22Rv1 (cell line): ENCODE measurements around the gene DMD.

ENCODE experiments used
- ZFX ChIP-seq: fragments of 450-650 bp; IDR thresholded peaks from 2 replicates; pipeline ENCODE4 v1.6.1; 2017; ENCODE audit warnings: antibody characterized with exemption, borderline replicate concordance
- TF ChIP-seq, protein P1 (sequence below): fragments of 450-650 bp; IDR thresholded peaks from 2 replicates; pipeline ENCODE4 v1.5.1; 2017; ENCODE audit warnings: mild to moderate bottlenecking

- TF ChIP-seq, protein P1, sequence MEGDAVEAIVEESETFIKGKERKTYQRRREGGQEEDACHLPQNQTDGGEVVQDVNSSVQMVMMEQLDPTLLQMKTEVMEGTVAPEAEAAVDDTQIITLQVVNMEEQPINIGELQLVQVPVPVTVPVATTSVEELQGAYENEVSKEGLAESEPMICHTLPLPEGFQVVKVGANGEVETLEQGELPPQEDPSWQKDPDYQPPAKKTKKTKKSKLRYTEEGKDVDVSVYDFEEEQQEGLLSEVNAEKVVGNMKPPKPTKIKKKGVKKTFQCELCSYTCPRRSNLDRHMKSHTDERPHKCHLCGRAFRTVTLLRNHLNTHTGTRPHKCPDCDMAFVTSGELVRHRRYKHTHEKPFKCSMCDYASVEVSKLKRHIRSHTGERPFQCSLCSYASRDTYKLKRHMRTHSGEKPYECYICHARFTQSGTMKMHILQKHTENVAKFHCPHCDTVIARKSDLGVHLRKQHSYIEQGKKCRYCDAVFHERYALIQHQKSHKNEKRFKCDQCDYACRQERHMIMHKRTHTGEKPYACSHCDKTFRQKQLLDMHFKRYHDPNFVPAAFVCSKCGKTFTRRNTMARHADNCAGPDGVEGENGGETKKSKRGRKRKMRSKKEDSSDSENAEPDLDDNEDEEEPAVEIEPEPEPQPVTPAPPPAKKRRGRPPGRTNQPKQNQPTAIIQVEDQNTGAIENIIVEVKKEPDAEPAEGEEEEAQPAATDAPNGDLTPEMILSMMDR, result no peak
- no peak for TF ChIP-seq ZFX
Observed at GRCh38 chrX:32532262-32532661, 679.1 kb downstream of the DMD start.
